GM19455 (cell line): ENCODE measurements around the gene ABHD6.
"Not testable (repeated sequence)": the region's sequence is repeated elsewhere in the genome, so short reads cannot be mapped to it uniquely, and the experiment has no call there.

ENCODE experiments used
- ATAC-seq: cut with Tn5 transposase; IDR thresholded peaks from one replicate; pipeline ENCODE4 v1.9.1; 2021; ENCODE audit not compliant: unreplicated experiment

Gene ABHD6

GRCh38 chr3:58242340-58242739, 4.7 kb downstream of the ABHD6 start:
- ATAC-seq, result no peak

DNA sequence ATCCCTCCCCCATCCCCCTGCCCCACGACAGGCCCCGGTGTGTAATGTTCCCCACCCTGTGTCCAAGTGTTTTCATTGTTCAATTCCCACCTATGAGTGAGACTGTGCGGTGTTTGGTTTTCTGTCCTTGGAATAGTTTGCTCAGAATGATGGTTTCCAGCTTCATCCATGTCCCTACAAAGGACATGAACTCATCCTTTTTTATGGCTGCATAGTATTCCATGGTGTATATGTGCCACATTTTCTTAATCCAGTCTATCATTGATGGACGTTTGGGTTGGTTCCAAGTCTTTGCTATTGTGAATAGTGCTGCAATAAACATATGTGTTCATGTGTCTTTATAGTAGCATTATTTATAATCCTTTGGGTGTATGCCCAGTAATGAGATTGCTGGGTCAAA, 5.3 kb downstream of the ABHD6 start:
- ATAC-seq, result not testable (repeated sequence)

DNA sequence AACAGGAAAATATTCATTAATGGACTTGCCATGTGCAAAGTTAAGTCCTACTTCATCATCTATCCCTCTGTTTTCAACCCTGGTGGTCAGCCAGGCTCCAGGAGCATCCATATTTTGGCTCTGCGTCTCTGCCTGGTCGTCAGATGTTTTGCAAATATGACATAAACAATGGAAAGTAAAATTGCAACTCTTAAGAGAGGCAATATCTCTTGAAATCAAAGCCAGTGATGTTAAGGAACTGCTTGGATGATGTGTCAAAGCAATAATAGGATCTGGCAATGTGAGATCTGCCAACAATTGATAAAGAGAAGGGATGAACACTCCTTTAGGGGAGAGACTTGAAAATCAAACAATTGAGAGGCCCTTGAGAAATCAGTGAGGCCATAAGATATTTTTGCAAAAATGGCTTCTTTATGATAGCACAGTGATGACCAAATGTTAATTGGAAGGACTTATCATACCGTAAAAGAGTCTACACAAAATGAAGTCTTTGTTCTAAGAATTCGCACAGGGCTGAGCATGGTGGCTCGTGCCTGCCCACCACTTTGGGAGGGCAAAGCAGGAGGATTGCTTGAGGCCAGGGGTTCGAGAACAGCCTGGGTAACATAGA, 6.5 kb downstream of the ABHD6 start:
- ATAC-seq, result no peak

- no peak for ATAC-seq
Measured at GRCh38 chr3:58246148-58247047, 8.8 kb downstream of the ABHD6 start.

DNA sequence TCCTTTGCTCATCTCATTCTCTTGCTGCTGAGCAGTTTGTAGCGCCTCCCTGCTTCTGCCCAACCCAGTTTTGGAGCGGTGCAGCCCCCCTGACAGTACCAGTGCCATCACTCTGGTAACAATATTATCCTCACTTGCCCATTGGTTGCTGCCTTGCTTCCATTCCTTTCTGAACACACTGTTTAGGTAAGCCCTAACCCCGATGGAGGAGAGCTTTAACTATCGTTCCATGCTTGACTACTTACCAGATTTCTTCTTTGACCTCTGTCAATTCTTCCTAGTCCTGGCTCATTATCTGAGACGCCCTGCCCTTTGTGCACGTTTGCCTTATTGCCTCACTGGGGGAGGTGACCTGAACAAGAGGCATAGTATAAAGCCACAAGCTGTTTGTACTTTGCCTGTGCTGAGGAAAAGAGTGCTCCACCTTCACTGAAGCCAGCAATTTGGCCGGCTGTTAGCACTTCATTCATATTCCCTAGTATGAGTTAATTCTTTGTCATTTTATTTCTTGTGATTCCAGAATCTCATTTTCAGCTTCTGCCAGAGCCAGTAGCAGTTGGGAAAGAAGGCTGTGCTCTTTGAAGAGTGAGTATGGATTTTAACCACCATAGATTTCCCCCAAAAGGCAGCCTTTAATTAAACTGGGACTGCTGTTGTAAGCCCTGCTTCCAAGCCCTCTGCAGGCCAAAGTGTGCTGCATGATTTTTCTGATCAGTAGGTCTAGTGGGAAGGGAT, 11.9 kb downstream of the ABHD6 start:
- ATAC-seq, result no peak

DNA sequence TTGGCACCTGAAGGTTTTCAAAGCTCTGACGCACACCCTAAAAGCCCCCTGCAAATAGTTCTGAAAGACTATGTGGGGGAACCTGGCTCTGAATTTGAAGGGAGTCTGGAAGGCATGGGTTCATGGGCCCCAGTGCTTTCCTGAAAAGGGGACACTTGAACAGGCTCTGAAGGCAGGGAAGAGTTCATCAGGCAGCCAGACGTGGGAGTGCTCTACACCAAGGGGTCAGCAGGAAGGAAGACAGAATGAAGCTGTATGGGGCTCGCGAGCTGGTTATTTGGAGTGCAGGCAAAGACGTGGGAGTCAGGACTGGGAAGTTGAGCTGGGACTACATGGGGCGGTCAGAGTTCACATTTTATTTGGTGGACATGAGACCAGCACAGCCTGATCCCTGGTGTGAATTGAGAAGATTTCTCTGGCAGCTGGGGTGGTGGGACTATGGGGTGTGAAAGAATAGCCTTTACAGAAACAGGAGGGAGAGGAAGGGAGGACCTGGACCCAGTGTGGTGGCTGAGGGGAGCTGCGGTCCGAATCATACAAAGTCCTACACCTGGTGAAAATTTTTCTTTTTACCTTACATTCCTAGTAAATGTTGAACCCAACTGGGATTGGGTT, 12.6 kb downstream of the ABHD6 start:
- no peak for ATAC-seq

- no peak for ATAC-seq
Measured at GRCh38 chr3:58251631-58252035, 14.0 kb downstream of the ABHD6 start.

DNA sequence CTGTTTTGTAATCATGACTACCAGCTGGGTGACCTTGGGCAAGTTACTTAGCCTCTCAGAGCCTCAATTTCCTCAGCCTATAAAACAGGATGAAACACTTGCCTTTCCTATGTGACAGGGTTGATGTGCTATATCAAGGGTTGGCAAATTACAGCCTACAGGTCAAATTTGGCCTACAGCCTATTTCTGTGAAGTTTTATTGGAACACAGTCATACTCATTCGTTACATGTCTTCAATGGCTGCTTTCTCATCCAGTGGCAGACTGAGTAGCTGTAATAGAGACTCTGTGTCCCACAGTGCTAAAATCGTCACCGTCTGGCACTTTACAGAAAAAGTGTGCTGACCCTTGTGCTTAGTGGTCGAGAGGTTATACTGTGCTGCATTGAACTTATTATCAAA, 16.6 kb downstream of the ABHD6 start:
- ATAC-seq, result no peak

DNA sequence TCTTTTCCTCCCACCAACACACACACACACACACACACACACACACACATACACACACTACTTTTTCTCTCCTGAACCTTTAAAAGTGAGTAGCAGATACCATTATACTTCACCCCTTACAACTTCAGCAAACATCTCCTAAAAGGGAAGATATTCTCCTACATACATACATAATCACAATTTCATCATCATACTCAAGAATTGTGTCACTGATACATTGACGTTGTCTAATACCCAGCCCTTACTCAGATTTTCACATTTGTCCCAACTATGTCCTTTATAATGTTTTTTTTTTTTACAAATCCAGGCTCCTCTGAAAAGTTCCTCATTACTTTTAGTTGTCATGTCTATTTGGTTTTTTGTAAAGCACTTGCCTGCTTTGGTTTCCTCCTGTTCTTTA, 18.5 kb downstream of the ABHD6 start:
- no peak for ATAC-seq

DNA sequence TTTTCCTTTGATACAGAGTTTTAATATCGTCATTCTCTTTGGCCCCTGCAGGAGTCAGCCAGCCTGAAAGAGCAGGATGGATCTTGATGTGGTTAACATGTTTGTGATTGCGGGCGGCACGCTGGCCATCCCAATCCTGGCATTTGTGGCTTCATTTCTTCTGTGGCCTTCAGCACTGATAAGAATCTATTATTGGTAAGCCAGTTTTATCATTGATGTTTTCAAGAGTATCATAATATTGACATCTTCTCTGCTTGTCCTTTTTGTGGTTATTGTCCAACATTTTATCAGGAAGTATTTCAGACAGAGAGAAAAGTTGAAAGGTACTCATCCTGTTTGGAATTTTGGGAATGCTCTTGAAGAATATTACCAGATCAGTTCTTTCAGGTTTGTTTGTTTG, 18.9 kb downstream of the ABHD6 start:
- no peak for ATAC-seq

GRCh38 chr3:58258392-58259055, 20.9 kb downstream of the ABHD6 start:
- ATAC-seq, result no peak

DNA sequence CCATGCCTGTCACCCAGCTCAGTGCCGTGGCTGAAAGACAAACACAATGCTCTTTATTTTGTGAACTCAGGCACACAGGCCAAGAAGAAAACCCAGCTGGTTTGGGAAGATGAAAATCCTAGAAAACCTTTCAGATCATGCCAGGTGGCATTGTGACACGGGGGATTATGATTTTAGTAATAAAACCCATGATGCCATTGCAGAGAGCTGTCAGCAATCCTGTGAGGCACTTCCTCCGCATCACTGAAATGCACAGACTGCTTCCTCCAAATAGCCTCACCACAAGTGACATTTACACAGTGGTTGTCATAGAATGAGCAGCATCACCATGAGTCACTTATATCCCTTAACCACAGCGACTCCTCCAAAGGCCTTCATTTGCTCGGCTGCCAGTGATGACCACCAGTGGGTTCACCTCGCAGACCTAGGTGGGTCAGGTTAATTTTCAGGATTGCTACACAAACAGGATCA, 22.7 kb downstream of the ABHD6 start:
- ATAC-seq, result no peak

GRCh38 chr3:58260733-58261132, 23.1 kb downstream of the ABHD6 start:
- no peak for ATAC-seq

DNA sequence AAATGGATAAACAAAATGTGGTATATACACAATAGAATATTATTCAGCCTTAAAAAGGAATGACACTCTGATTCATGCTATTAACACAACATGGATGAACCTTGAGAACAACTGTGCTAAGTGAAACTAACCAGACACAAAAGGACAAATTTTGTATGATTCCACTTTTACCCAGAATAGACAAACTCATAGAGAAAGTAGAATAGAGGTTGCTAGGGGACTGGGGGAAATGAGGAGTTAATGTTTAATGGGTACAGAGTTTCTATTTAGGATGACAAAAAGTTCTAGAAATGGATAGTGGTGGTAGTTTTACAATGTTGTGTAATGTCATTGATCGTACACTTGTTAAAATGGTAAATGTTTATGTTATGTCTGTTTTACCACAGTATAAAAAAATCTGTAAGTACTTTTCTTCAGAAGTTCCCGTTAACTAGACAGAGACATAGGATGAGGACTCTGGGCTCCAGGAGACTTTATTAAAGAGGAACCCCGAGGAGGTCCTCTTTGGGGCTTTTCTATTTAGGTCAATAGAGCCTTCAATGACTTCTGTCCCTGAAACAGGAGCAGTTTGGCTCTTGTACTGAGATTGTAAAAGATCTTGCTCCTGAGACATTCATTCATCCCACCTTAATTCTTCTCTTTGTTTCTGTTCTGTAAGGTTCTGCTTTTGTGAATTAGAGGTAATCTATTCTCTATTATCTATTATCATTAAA, 24.5 kb downstream of the ABHD6 start:
- no peak for ATAC-seq

DNA sequence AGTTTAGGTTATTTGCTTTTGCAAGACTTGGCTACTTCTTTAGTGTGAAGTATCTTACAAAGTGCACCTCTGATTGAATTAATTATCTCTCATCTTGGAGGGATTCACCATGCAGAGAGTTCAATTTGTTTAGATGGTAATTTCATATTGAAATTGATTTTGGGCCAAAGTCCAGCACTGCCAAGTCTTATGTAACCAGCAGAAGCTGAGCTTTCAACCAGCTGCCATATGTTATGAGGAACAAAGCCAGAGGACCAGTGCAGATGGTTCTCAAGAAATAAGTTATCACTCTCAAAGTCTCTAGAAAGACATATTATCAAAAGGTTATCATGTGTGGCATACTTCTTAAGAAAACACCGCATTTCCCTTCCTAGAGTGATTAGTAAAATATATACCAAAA, 29.0 kb downstream of the ABHD6 start:
- no peak for ATAC-seq

DNA sequence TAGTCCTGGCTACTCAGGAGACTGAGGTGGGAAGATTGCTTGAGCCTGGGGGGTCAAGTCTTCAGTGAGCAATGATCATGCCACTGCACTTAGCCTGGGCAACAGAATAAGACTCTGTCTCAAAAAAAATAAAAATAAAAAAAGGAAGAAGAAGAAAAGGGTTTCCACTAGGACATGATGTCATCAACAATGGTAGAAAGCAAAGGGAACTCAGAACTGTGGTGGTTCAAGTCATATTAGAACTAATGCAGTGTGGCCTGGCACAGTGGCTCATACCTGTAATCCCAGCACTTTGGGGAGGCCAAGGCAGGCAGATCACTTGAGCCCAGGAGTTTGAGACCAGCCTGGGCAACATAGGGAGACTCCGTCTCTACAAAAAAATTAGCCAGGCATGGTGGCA, 30.0 kb downstream of the ABHD6 start:
- not testable (repeated sequence) for ATAC-seq

DNA sequence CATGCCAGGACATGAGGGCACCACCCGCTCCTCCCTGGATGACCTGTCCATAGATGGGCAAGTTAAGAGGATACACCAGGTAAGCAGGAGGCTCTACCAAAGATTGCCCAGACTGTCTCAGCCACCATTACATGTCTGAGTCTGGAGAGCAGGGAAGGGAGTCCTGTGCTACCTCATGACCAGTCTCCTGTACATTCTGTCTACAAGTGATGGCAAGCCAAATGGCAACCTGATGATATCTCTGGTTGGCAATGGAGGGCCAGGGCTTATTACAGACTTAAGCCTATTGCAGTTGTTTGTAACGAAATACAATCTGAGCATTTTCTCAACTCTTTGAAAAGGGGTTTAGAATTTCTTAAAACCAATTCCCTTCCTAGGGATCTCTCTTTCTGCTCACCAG, 31.8 kb downstream of the ABHD6 start:
- no peak for ATAC-seq

DNA sequence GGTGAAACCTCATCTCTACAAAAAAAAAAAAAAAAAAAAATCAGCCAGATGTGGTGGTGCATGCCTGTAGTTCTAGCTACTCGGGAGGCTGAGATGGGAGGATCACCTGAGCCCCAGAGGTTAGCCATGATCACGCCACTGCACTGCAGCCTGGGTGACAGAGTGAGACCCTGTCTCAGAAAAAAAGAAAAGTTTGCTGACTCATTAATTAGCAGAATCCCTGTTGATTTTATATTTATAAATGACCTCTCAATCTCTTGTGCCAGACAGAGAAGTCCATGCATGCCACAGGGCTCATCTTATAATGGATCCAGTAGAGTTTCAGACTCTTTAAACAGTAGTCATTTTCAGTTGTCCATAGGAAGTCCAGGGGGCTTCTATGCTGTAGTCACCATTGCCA, 32.9 kb downstream of the ABHD6 start:
- no peak for ATAC-seq

GRCh38 chr3:58271901-58272501, 34.4 kb downstream of the ABHD6 start:
- no peak for ATAC-seq

DNA sequence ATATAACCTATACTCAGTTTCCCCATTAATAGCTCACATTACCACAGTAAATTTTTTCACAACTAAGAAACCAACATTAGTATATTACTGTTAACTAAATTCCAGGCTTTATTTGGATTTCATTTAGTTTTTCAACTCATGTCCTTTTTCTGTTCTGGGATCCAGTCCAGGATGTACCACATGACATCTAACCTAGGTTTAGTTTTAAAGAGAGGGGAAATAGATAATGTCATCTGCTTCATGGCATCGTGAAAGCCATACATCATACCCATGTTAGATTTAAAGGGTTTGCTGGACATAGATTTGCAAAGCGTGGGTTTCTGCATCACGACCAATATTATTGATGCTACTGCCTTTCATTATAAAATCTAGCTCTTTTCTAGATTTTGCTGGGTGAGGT, 35.3 kb downstream of the ABHD6 start:
- ATAC-seq, result no peak
